C1 segment of cervical spinal cord (tissue), 14 donors: Measurements from ENCODE around the gene FGB.
"Not testable (repeated sequence)": the region's sequence is repeated elsewhere in the genome, so short reads cannot be mapped to it uniquely, and the experiment has no call there.

Experiments
- DNase-seq, 14 donors: peaks; one replicate each; lab custom pipeline; 2025; lab: John Stamatoyannopoulos, UW

Gene FGB

GRCh38 chr4:154565704-154566103, 2.9 kb downstream of the FGB start:
- DNase-seq = no peak

GRCh38 chr4:154566639-154567204, 3.9 kb downstream of the FGB start:
- DNase-seq = no peak

- no peak for DNase-seq
Observed at GRCh38 chr4:154569028-154569427, 6.2 kb downstream of the FGB start.

GRCh38 chr4:154569584-154569983, 6.8 kb downstream of the FGB start:
- no peak for DNase-seq

GRCh38 chr4:154573190-154573870, 10.5 kb downstream of the FGB start:
- DNase-seq = no peak

- no peak for DNase-seq
Observed at GRCh38 chr4:154574311-154574710, 11.5 kb downstream of the FGB start.

- no peak for DNase-seq
Observed at GRCh38 chr4:154577324-154577723, 14.5 kb downstream of the FGB start.

GRCh38 chr4:154578919-154579318, 16.1 kb downstream of the FGB start:
- no peak for DNase-seq

- no peak for DNase-seq
Observed at GRCh38 chr4:154579927-154580326, 17.1 kb downstream of the FGB start.

- DNase-seq = no peak
Observed at GRCh38 chr4:154582723-154583122, 19.9 kb downstream of the FGB start.

- no peak for DNase-seq
Observed at GRCh38 chr4:154583230-154583629, 20.4 kb downstream of the FGB start.

GRCh38 chr4:154583677-154584076, 20.9 kb downstream of the FGB start:
- no peak for DNase-seq

GRCh38 chr4:154584259-154584658, 21.4 kb downstream of the FGB start:
- DNase-seq = no peak

GRCh38 chr4:154585369-154586018, 22.7 kb downstream of the FGB start:
- no peak for DNase-seq

GRCh38 chr4:154586296-154587033, 23.7 kb downstream of the FGB start:
- no peak for DNase-seq

- no peak for DNase-seq
Observed at GRCh38 chr4:154588198-154588597, 25.4 kb downstream of the FGB start.

GRCh38 chr4:154589296-154590197, 26.7 kb downstream of the FGB start:
- DNase-seq = no peak

- no peak for DNase-seq
Observed at GRCh38 chr4:154590329-154591006, 27.7 kb downstream of the FGB start, which contains the start of gene FGA. Gene FGA (minus strand): TSS chr4:154590742. CDS start chr4:154590687, 55 bp downstream.

- DNase-seq = no peak
Observed at GRCh38 chr4:154591890-154592289, 29.1 kb downstream of the FGB start.

GRCh38 chr4:154593868-154594267, 31.1 kb downstream of the FGB start:
- DNase-seq = peak in 7 of 14 donors; percentile 4 to 42 (median 10)

GRCh38 chr4:154594343-154594742, 31.5 kb downstream of the FGB start:
- DNase-seq = not testable (repeated sequence)
